NCI-H2196 (cell line): Measurements from ENCODE around the gene BUD31.
"Not testable (repeated sequence)": the region's sequence is repeated elsewhere in the genome, so short reads cannot be mapped to it uniquely, and the experiment has no call there.

ENCODE experiments used
- DNase-seq: peaks from one replicate; lab custom pipeline; 2025; ENCODE audit not compliant: unreplicated experiment; lab: John Stamatoyannopoulos, UW

BUD31 gene

GRCh38 chr7:99380032-99380822, 28.5 kb upstream of the BUD31 start:
- no peak for DNase-seq

GRCh38 chr7:99380823-99381663, 27.7 kb upstream of the BUD31 start:
- no peak for DNase-seq

- DNase-seq: no peak
Observed at GRCh38 chr7:99381664-99382075, 27.1 kb upstream of the BUD31 start.

- DNase-seq: no peak
Observed at GRCh38 chr7:99383203-99383602, 25.6 kb upstream of the BUD31 start.

- no peak for DNase-seq
Observed at GRCh38 chr7:99383791-99384370, 24.9 kb upstream of the BUD31 start.

- no peak for DNase-seq
Observed at GRCh38 chr7:99384523-99384922, 24.2 kb upstream of the BUD31 start.

GRCh38 chr7:99385564-99385963, 23.2 kb upstream of the BUD31 start:
- DNase-seq: no peak

- DNase-seq: no peak
Observed at GRCh38 chr7:99386584-99387238, 22.1 kb upstream of the BUD31 start.

- DNase-seq: not testable (repeated sequence)
Observed at GRCh38 chr7:99387239-99387635, 21.5 kb upstream of the BUD31 start.

GRCh38 chr7:99387912-99388311, 20.9 kb upstream of the BUD31 start:
- DNase-seq: no peak

GRCh38 chr7:99389772-99390171, 19.0 kb upstream of the BUD31 start:
- DNase-seq: no peak

- no peak for DNase-seq
Observed at GRCh38 chr7:99390941-99391602, 17.7 kb upstream of the BUD31 start.

GRCh38 chr7:99392046-99392445, 16.7 kb upstream of the BUD31 start:
- no peak for DNase-seq

- peak; percentile 90 for DNase-seq
Observed at GRCh38 chr7:99392659-99393354, 16.0 kb upstream of the BUD31 start.

- peak; percentile 88 for DNase-seq
Observed at GRCh38 chr7:99393355-99394187, 15.2 kb upstream of the BUD31 start.

- DNase-seq: no peak
Observed at GRCh38 chr7:99394188-99394502, 14.6 kb upstream of the BUD31 start.

GRCh38 chr7:99395616-99396327, 13.0 kb upstream of the BUD31 start:
- no peak for DNase-seq

GRCh38 chr7:99396418-99397296, 12.1 kb upstream of the BUD31 start:
- DNase-seq: no peak
